ENCODE measurements around the gene SAMD11.

The SAMD11 gene

DNA sequence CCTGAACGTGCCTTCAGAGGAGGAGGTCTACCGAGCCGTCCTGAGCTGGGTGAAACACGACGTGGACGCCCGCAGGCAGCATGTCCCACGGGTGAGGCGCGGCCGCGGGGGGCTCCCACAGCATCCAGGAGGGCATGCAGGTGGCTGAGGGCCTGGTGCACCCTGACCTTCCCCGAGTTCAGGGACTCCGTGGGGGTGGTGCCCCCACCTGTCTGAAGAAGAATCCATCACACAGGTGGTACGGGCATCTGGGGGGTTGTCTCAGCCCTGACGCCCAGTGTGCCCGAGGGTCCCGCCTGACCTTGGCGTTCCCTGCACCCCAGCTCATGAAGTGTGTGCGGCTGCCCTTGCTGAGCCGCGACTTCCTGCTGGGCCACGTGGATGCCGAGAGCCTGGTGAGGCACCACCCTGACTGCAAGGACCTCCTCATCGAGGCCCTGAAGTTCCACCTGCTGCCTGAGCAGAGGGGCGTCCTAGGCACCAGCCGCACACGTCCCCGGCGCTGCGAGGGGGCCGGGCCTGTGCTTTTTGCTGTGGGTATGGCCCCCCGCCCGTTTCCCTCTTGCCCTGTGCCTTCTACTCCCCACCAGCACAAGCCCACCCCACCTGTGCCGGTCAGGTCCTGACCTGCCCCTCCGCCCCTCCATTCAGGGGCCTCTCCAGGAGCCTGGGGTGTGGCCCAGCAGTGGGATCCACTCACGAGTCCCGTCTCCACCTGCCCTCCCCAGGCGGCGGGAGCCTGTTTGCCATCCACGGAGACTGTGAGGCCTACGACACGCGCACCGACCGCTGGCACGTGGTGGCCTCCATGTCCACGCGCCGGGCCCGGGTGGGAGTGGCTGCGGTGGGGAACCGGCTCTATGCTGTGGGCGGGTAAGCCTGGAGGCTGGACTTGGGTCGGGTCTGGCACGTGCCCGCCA lies 38.9 kb downstream of the SAMD11 start:
- Histone ChIP-seq H3K27me3 (replicated peaks) (no peaks in the 10 kb centered on the region), H3K36me3 (replicated peaks) (peaks cover 16% of the 10 kb centered on the region), H3K27ac (no peak overlapping the region), H3K4me3 (ENCODE audit: low read depth, low read length) (no peak overlapping the region)
- DNase-seq = no peak
- TF ChIP-seq, protein P1, sequence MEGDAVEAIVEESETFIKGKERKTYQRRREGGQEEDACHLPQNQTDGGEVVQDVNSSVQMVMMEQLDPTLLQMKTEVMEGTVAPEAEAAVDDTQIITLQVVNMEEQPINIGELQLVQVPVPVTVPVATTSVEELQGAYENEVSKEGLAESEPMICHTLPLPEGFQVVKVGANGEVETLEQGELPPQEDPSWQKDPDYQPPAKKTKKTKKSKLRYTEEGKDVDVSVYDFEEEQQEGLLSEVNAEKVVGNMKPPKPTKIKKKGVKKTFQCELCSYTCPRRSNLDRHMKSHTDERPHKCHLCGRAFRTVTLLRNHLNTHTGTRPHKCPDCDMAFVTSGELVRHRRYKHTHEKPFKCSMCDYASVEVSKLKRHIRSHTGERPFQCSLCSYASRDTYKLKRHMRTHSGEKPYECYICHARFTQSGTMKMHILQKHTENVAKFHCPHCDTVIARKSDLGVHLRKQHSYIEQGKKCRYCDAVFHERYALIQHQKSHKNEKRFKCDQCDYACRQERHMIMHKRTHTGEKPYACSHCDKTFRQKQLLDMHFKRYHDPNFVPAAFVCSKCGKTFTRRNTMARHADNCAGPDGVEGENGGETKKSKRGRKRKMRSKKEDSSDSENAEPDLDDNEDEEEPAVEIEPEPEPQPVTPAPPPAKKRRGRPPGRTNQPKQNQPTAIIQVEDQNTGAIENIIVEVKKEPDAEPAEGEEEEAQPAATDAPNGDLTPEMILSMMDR (IDR thresholded peaks at IDR 0.05; ENCODE audit: low read depth, low read length, missing control alignments) = no peak
- in situ Hi-C loops (cut with HindIII; ENCODE audit: low pct_ligation_motif_present, low sequenced_read_pairs) = no loop called here

- TF ChIP-seq, protein P1 (IDR thresholded peaks at IDR 0.05; ENCODE audit: low read depth, low read length, missing control alignments) = no peak
- H3K4me3 ChIP-seq (ENCODE audit: low read depth, low read length) = no peak overlapping the region
- H3K27ac ChIP-seq = no peak overlapping the region
- in situ Hi-C loops (cut with HindIII; ENCODE audit: low pct_ligation_motif_present, low sequenced_read_pairs) = no loop called here
- H3K36me3 ChIP-seq (replicated peaks) = peaks cover 16% of the 10 kb centered on the region
- no peak for DNase-seq
- no peaks in the 10 kb centered on the region for H3K27me3 ChIP-seq (replicated peaks)
These were observed 39.6 kb downstream of the SAMD11 start for GRCh38 chr1:963301-963651.

- Histone ChIP-seq H3K27ac (no peak overlapping the region), H3K4me3 (ENCODE audit: low read depth, low read length) (no peak overlapping the region), H3K36me3 (replicated peaks) (peaks cover 16% of the 10 kb centered on the region), H3K27me3 (replicated peaks) (no peaks in the 10 kb centered on the region)
- no peak for DNase-seq
- TF ChIP-seq, protein P1 (IDR thresholded peaks at IDR 0.05; ENCODE audit: low read depth, low read length, missing control alignments) = no peak
- in situ Hi-C loops (cut with HindIII; ENCODE audit: low pct_ligation_motif_present, low sequenced_read_pairs) = no loop called here
These were observed 40.2 kb downstream of the SAMD11 start for GRCh38 chr1:963746-964525.

DNA sequence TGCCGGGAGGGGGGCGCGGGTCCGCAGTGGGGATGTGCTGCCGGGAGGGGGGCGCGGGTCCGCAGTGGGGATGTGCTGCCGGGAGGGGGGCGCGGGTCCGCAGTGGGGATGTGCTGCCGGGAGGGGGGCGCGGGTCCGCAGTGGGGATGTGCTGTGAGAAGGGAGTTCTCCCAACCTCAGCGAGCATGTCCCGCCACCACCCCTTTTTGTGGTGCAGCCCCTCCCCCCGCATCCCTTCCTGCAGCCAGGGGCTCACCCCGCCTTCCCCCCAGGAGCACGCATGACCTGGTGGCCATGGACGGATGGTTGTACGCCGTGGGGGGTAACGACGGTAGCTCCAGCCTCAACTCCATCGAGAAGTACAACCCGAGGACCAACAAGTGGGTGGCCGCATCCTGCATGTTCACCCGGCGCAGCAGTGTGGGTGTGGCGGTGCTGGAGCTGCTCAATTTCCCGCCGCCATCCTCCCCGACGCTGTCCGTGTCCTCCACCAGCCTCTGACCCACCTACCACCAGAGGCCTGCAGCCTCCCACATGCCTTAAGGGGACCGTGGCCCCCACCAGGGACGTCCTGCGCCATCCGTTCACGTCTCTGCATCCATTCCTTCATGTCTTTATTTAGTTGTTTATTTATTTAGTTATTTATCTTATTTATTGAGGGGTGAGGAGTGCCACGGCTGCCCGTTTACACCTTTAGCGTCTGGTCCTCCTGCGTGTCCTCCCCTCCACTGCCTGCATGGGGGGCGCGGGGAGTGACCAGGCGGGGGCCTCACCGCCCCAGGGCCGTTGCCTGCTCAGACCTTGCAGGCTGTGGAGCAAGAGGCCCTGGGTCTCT lies 41.2 kb downstream of the SAMD11 start:
- Histone ChIP-seq H3K27ac (no peak overlapping the region), H3K27me3 (replicated peaks) (no peaks in the 10 kb centered on the region), H3K36me3 (replicated peaks) (peaks cover 16% of the 10 kb centered on the region), H3K4me3 (ENCODE audit: low read depth, low read length) (no peak overlapping the region)
- TF ChIP-seq, protein P1 (IDR thresholded peaks at IDR 0.05; ENCODE audit: low read depth, low read length, missing control alignments) = no peak
- no peak for DNase-seq
- in situ Hi-C loops (cut with HindIII; ENCODE audit: low pct_ligation_motif_present, low sequenced_read_pairs) = no loop called here

GRCh38 chr1:965526-966134 lies 41.9 kb downstream of the SAMD11 start:
- in situ Hi-C loops (cut with HindIII; ENCODE audit: low pct_ligation_motif_present, low sequenced_read_pairs) = no loop called here
- Histone ChIP-seq H3K27ac (peak overlapping the region; percentile 70), H3K4me3 (ENCODE audit: low read depth, low read length) (no peak overlapping the region), H3K36me3 (replicated peaks) (peaks cover 16% of the 10 kb centered on the region), H3K27me3 (replicated peaks) (peaks cover 2% of the 10 kb centered on the region)
- TF ChIP-seq, protein P1 (IDR thresholded peaks at IDR 0.05; ENCODE audit: low read depth, low read length, missing control alignments) = no peak
- DNase-seq = no peak
